ENCODE results near the gene ADK.

ADK gene

GRCh38 chr10:74194999-74195398 lies 44.0 kb downstream of the ADK start:
- H3K4me3 ChIP-seq (ENCODE audit: low read length) = no peak overlapping the region
- DNase-seq (ENCODE audit: low read depth) = peak; percentile 14
- TF ChIP-seq CTCF (conservative IDR thresholded peaks at IDR 0.05; ENCODE audit: low read length) = no peak

GRCh38 chr10:74199315-74199714 lies 48.3 kb downstream of the ADK start:
- no peak overlapping the region for H3K4me3 ChIP-seq (ENCODE audit: low read length)
- no peak for TF ChIP-seq CTCF (conservative IDR thresholded peaks at IDR 0.05; ENCODE audit: low read length)
- no peak for DNase-seq (ENCODE audit: low read depth)

GRCh38 chr10:74202356-74202755 lies 51.3 kb downstream of the ADK start:
- DNase-seq (ENCODE audit: low read depth) = peak; percentile 43
- peak; percentile 19; the same call in 1 of the 2 replicates for TF ChIP-seq CTCF (conservative IDR thresholded peaks at IDR 0.05; ENCODE audit: low read length)
- no peak overlapping the region for H3K4me3 ChIP-seq (ENCODE audit: low read length)

- H3K4me3 ChIP-seq (ENCODE audit: low read length) = no peak overlapping the region
- no peak for TF ChIP-seq CTCF (conservative IDR thresholded peaks at IDR 0.05; ENCODE audit: low read length)
- no peak for DNase-seq (ENCODE audit: low read depth)
These were observed 55.7 kb downstream of the ADK start for GRCh38 chr10:74206746-74207145.

GRCh38 chr10:74207691-74208480 lies 56.9 kb downstream of the ADK start:
- H3K4me3 ChIP-seq (ENCODE audit: low read length) = no peak overlapping the region
- TF ChIP-seq CTCF (conservative IDR thresholded peaks at IDR 0.05; ENCODE audit: low read length) = no peak
- DNase-seq (ENCODE audit: low read depth) = no peak

GRCh38 chr10:74208997-74209396 lies 58.0 kb downstream of the ADK start:
- TF ChIP-seq CTCF (conservative IDR thresholded peaks at IDR 0.05; ENCODE audit: low read length) = no peak
- no peak overlapping the region for H3K4me3 ChIP-seq (ENCODE audit: low read length)
- DNase-seq (ENCODE audit: low read depth) = no peak

- no peak overlapping the region for H3K4me3 ChIP-seq (ENCODE audit: low read length)
- no peak for TF ChIP-seq CTCF (conservative IDR thresholded peaks at IDR 0.05; ENCODE audit: low read length)
- DNase-seq (ENCODE audit: low read depth) = no peak
These were observed 62.0 kb downstream of the ADK start for GRCh38 chr10:74213019-74213418.

Measured in AG10803 (cell line).